HG03469 (cell line): ENCODE measurements around the gene ANO1.

ENCODE experiments used
- ATAC-seq: cut with Tn5 transposase; IDR thresholded peaks from one replicate; pipeline ENCODE4 v1.9.1; 2021; ENCODE audit warnings: mild to moderate bottlenecking, moderate library complexity, moderate number of reproducible peaks; ENCODE audit not compliant: unreplicated experiment

Gene ANO1

DNA sequence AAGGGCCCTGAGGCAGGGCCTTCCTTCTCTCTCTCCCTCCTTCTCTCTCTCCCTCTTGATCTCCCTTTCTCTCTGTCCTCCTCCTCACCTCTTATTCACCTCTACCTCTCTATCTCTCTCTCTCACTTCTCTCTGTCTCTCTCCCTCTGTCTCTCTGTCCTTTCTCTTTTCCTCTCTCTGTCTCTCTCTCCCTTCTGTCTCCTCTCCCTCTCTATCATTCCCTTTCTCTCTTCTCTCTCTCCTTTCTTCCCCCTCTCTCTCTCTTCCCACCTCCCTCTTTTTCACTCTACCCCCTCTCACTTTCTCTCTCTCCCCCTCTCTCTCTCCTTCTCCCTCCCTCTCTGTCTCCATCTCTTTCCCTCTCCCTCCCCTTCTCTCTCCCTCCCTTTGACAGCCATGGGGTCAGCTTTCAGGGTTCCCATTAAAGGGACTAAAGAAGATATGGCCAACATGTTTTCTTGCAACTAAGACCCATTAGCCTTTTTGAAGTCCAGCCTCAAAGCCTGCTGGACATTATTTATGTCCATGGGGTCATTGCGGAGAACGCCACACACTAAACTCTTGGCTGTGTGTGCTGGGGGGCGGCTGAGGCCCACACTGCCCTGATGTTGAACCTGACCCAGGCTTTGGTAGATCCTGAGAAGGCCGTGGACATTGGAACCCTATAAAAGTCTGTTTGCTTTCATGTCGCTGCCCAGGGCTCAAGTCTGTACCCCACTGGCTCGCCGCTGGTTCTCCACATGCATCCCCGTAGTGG is 15.0 kb downstream of the ANO1 start:
- ATAC-seq: no peak

DNA sequence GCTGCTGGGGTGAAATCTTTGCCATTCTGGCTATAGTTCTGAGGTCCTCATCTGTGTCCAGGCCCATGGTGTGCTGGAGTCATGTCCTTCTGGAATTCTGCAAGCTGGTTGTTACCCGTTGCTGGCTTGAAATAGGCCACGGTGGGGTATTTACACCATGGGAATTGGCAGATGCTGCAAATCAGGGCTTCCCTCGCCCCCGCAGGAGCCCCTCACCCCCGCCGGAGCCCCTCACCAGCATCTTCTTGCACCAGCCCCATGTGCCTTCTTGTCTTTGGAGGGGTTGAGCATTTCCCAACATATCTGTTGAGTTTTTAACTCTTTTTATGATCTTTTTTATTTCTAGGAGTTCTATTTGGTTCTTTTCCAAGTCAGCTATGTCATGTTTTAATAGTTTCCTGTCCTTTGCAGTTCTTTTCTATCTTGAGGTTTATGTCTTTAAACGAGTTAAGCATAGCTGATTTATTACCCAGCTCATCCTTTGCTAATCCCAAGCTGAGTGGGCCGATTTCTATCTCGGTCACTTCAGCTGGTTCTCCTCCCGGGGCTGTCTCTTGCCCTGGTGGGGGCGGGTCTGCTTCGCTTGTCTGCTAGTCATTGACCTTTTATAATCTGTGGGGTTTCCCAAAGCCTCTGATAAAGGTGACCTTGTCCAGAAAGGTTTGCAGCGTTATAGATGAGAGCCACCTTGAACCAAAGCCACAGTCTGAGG is 17.6 kb downstream of the ANO1 start:
- no peak for ATAC-seq

DNA sequence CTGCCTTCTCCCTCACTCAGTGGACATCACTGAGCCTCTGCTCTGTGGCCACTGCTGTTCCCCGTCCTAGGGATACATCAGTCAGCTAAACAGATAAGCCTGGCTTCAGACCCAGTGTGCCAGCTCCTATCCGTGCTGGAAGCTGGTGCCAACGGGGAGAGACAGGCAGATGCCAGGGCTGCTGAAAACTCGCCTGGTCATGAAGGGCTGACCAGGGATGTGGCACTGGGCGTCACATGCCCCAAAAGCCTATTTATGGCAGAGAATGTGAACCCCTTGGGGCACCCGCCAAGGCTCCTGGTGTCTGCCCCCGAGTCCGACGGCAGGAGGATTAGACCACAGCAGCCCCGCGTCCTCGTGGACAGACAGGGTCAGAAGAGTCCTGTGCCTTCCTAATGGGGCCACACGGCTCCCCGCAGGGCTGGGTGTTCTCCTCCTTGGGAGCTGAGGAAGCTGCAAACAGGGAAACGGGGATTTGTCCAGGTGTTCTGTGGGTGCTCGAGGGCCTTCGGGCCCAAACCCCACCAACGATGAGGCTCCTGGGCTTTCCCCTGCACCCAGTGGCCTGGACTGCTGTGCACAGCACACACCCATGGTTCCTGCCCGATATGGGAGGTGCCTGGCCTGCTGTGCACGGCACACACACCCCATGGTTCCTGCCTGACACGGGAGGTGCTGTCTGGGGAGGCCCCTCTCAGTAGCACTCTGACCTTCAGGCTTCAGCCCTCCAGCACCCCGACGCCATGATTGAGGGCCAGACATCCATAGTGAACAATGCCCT is 19.9 kb downstream of the ANO1 start:
- no peak for ATAC-seq

DNA sequence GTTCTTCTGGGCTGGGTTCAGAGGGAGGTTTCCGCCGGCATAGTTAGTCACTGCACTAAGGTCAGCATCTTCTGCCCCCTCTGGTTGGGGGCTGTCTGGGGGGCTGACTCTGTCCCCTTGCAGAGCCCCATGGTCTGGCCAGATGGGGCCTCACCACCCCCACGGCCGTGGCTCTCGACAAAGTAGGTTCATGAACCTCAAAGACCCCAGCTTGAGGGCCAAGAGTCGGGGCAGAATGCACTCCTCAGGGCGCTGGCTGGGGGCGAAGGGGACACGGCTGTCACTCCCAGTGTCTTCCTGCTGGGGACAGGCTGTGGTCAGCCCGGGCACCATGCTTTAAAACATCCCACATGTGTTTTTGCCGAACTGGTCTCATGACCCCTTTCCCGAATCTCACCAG is 20.8 kb downstream of the ANO1 start:
- ATAC-seq: no peak

DNA sequence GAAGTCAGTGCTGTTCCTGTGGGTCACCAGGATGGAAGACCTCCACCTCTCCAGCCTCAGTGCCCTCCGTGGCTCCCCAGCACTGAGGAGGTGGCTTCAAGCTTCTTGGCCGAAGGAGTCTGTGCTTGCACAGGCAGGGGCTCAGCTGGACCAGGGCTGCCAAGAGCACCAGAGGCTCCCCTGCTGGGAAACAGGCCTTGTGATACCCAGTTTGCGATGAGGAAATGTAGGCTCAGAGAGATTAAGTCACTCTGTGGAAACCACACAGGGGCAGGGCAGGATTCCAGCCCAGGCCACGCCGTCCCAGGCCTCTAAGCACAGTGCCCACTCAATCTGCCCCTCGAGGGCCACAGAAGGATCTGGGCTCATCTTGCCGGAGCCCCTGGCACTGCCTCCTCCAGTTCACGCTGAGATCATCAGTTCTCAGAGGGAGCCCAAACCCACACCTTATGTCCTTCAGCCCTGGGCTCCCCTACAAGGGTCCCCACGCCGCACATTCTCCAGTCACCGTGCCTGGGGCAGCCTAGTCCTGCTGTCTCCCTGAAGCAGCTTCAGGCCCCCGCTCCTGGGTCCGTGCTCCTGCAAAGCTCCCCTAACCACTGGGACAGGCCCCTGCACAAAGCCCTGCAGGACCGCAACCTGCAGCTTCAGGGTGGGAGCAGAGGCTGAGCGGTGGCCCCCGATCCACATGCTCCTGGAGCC is 21.6 kb downstream of the ANO1 start:
- ATAC-seq: no peak

DNA sequence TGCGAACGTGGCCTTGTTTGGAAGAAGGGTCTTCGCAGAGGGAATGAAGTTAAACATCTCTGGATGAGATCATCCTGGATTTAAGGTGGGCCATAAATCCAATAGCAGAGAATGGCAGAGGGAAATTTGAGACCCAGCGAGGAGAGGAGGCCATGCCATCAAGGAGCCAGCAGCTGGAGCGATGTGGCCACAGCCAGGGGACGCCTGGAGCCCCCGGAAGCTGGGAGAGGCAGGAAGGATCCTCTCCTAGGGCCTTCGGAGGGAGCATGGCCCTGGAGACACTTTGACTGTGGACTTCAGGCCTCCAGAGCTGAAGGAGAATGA is 22.1 kb downstream of the ANO1 start:
- ATAC-seq: no peak

DNA sequence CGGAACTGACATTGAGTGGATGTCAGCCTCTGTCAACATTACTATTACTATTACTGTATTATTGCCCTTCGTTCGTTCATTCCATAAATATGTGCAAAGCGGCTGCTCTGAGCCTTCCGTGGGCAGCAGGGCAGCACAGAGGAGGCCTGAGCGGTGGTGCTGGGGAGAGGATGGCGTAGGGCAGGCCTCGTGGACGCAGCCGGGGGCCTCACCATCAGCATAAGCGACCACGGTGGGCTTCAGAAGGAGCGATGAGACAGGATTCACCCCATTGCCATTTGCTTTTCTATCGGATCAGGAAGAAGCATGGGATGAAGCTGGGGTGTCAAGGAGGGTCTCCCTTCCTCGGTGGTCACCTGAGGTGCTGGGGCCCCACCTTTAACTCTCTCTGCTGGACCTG is 22.7 kb downstream of the ANO1 start:
- ATAC-seq: no peak

DNA sequence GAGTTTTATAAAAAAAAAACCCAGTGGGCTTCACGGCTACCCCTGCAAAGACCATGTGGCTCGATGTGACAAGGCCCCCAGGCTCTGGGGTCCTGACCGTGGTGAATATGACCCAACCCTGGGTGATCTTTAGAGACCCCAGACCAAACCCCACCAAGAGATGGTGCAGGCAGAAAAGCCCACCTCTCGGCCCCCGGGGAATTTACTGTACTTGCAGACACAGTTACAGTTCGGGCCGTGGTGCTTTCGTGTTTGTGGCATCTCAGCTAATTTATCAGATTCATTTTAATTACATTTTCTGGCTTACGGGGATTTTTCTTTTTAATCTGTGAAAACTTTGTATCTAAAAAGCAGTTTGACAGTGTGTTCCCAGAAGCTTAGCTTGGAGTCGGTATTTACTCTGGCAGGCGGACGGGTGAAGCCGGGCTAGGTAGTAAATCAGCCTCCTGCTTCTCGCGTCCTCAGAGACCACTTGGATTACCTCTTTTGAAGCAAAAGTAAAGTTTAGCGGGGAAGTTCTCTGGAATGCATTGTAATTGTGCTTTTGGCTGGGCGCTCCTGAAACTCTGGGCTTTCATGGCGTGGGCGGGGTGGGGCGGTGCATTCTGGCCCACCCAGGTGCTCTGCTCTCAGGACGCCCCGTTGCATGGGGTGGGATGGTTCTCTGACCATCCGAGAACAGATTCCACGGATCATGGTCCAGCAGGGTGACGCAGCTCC is 25.3 kb downstream of the ANO1 start:
- no peak for ATAC-seq

DNA sequence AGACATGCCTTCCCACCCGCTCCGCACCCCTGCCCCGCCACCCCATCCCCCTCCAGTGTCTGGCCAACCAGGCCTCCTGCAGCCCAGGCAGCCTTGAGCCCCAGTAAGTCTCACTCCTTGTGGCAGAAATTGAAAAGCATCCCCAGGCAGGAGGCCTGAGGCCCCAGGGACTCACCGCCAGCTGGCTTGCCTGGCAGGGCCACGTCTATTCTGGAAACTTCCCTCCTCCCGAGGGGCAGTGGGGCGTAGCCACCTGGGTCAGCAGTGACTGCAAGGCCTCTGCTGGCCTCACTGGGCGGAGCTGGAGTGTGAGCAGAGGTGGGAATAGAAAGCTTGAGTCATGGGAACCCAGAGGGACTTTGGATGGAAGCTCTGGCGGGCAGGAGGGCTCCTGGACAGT is 26.3 kb downstream of the ANO1 start:
- no peak for ATAC-seq

DNA sequence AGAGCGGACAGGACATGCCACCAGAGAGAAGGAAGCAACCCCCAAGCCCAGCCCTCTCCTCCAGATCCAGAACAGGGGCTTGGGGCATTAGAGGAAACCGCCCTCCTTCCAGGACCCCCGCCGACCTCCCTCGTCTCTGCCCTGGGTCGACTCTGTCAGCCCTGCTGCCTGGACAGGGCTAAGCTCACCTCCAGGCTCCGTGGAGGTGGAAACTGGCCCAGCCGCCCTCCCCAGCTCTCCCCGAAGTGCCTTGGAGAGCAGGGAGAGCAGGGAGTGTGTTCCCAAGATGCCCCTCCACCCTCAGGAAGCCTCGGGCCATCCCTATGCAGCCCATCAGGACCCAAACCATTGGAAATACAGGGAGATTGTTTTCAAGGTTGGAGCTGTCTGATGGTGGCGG is 26.8 kb downstream of the ANO1 start:
- ATAC-seq: no peak

DNA sequence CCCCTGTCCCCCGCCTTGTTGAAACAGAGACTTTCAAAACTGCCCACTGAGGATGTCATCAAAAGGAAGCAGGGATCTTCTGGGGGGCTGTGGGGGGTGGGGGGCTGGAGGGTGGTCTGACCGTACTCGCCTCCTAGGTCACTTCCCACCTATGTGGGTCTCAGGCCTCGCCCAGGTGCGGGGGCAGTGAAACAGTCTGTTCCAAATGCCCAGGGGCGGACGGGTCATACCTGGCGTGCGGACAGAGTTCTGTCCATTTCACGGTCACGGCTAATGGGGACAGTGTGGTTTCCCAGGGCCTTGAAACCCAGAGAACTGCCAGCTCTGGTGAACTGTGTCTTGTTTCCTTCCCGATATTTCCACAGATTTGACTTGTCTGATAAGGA is 27.2 kb downstream of the ANO1 start:
- no peak for ATAC-seq

DNA sequence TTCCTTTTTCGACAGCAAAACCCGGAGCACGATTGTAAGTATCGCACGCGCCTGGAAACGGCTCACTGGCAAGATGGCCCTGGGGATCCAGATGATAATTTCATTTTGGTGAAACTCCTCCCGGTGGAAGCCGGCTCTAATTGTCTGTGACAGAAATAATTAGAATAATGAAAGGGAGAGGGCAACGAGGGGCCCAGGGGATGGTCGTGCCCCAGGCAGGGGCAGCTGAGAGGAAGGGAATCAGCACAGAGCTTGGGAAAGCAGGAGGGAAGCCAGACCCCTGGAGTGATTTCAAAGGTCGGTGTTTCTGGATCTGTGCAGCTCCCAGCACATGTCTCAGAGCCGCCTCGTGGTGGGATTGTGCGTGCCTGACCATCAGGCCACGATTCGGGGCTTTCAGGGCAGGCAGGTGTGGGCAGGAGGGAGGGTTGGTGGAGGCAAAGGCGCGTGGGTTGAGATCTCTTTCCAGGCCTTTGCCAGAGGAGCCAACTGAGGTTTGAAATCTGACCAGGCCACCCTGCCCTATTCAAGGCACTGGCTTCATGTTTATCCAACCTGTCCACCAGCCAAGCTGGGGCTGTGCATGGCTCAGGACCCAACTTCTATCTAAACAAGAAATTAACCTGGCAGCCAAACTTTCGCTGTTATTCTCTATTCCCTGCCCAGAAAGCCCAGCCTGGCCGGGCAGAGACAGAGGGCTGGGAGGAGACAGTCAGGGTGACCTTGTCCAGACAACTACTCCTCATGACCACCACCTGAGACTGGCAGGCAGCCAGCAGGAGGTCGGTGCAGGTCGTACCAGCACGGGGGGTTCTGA is 27.8 kb downstream of the ANO1 start:
- no peak for ATAC-seq

DNA sequence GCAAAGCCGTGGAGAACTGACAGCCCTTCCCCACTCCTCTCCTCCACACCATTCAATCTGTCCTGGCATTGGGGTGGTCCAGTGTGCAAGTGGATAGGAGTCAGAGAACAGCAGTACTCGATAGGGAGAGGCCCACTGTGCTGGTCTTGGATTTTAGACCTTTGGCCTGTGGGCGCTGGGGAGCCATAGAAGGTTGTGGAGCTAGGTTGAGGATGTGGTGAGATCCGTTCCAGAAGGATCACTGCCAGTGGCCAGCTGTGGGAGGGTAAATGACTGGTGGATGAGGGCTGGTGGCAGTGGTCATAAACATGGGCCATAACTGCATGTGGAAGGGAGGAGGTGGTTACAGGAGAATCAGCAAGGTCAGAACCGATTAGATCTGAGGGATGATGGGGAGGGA is 28.6 kb downstream of the ANO1 start:
- no peak for ATAC-seq

DNA sequence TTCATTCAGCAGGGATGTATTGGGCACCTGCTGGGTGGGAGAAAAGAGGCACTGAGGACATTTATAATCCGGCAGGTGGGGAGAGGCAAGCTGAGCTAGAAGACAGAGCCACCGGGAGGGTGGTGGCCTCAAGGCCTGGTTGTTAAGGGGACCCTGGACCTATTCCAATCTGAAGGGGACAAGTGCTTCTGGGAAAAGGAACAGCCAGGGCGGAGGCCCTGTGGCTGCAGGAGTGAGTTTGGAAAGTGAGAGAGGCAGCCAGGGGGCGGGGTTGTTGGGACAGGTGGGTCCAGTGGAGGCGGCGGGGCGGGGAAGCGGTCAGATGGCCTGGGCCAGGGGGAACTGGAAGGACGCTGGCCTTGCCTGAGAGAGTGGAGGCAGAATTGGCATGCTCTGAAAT is 29.1 kb downstream of the ANO1 start:
- ATAC-seq: no peak

DNA sequence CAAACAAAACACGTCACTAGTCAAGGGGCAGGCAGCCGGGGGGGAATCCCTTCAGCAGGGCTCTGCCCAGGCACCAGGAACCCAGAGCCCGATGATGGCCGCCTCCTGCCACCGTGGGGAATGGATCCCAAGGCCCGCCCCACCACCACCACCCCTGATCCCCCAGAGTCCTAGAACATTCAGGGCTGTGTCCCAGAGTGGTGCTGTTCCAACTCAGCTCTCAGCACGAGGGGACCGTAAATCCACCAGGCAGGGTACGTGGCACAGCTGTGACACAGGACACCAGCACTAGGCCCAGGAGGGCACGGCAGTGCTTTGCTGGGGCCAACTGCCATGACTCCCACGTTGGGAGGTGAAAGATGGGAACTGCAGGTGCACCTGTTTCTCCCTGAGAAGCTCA is 29.6 kb downstream of the ANO1 start:
- no peak for ATAC-seq

DNA sequence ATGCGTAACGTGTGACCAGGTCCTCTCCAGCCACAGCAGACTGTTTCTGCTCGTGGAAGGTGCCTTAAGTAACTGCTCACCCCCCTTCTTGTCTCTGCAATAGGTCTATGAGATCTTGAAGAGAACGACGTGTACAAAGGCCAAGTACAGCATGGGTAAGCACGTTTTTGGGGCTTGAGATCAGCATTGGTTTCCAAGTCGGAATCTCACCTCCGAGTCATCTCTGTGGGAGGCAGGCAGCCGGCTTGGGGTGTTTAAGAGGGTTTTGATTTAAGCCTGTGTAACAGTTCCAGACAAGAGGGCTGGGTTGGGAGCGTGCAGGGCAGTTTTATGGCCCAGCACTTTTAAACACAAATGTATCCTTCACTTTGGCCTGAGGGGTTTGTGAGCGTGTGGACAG is 30.1 kb downstream of the ANO1 start:
- no peak for ATAC-seq

DNA sequence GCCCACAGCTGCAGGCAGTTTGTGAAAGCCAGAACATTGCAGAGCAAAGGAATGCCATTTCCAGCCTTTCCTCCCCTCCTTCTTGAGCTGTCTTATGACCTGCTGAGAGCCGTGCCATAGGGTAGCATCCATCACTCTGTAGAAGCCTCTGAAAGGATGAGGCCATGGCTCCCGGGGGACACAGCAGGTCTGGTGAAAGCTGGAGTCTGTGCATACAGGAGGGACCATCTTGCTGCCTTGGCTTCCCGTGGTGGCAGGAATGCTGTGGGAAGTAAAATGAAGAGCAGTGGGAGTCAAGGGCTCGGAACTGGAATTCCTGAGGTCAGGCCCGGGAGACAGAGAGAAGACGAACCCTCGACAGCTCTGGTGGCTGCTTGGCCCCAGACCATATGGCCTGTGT is 30.9 kb downstream of the ANO1 start:
- ATAC-seq: no peak

DNA sequence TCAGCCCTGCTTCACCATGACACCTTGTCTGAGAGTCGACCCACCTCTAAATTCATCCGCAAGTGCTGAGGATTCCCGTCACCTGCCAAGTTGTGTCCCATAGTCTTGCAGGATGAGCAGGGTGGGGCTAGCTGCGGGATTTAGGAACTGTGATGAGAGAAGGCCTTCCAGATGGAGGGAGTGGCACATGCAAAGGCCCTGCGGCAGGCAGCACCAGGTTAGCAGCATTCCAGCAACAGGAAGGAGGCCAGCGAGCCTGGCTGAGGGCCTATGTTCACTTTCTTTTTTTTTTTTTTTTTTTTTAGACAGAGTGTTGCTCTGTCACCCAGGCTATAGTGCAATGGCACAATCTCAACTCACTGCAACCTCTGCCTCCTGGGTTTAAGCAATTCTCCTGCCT is 31.8 kb downstream of the ANO1 start:
- ATAC-seq: no peak

DNA sequence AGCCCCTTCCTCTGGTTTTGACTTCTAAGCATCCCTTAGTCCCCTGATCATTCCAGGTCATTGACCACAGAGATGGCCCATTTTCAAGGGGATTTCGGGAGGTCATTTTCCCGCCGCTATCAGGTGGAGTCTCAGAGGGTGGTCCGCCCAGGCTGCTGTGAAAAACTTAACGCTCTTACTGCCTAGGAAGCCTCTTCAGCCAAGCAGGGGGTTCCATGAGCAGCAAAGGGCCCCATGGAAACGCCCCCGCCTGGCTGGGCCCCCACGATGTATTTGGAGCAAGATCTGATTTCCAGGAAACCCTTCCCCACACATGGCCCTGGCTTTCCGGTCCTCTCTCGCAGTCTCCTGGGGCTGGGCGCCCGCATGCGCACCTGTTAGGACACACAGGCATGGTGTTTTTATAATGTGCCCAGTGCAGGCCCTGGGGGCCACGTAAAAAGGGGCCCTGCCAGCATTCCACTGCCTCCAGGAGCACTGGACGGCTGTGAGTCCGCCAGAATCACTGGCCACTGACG is 32.5 kb downstream of the ANO1 start:
- ATAC-seq: no peak
